ENCODE results near the gene CDH22.

DNA sequence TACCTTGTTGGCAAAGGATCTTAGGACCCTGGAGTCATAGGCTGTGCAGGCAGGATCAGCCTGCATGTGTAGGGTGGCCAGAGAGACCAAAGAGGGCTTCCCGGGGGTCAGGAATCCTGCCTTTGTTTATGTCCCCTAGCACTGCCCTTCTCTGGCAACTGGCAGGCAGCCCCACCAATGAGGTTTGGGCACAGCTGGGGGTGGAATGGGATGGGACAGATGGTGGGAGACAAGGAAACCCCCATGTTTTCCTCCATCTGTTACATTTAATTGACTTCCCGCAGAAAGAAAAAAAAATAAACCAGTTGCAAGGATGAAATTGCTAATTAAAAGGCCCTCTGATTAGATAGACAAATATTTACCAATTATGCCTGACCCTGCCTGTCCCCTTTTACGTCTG lies 162.6 kb downstream of the CDH22 start:
- TF ChIP-seq KDM1A (IDR thresholded peaks at IDR 0.05) (no peak), FOXM1 (IDR thresholded peaks at IDR 0.05; ENCODE audit: low read depth) (no peak), FOXM1 (CRISPR knock-in tag; IDR thresholded peaks at IDR 0.05; ENCODE audit: low read depth) (no peak), POLR2AphosphoS5 (IDR thresholded peaks at IDR 0.05; ENCODE audit: control insufficient read depth, insufficient read depth, low read depth, low read length) (no peak), KDM5B (IDR thresholded peaks at IDR 0.05; ENCODE audit: insufficient replicate concordance, low read depth, low read length) (no peak), FOXP1 (CRISPR knock-in tag; IDR thresholded peaks at IDR 0.05) (no peak), TCF7L2 (IDR thresholded peaks at IDR 0.05; ENCODE audit: low read depth, low read length) (no peak), ZEB2 (IDR thresholded peaks at IDR 0.05) (no peak), MED1 (CRISPR knock-in tag; IDR thresholded peaks at IDR 0.05; ENCODE audit: borderline replicate concordance) (no peak)
